ENCODE measurements around the gene SPDYE3.
A peak's percentile ranks its signal among the peaks of the same experiment; 100 is the strongest.
"Not testable (repeated sequence)": the region's sequence is repeated elsewhere in the genome, so short reads cannot be mapped to it uniquely, and the experiment has no call there.

The SPDYE3 gene, protein sequence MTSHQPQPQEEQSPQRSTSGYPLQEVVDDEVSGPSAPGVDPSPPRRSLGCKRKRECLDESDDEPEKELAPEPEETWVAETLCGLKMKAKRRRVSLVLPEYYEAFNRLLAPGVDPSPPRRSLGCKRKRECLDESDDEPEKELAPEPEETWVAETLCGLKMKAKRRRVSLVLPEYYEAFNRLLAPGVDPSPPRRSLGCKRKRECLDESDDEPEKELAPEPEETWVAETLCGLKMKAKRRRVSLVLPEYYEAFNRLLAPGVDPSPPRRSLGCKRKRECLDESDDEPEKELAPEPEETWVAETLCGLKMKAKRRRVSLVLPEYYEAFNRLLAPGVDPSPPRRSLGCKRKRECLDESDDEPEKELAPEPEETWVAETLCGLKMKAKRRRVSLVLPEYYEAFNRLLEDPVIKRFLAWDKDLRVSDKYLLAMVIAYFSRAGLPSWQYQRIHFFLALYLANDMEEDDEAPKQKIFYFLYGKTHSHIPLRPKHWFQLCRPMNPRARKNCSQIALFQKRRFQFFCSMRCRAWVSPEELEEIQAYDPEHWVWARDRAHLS

GRCh38 chr7:100307402-100307801 is at the start of gene SPDYE3:
SPDYE3 (plus strand) TSS chr7:100307702; CDS start chr7:100307886, 184 bp downstream.
- DNase-seq = not testable (repeated sequence)

DNA sequence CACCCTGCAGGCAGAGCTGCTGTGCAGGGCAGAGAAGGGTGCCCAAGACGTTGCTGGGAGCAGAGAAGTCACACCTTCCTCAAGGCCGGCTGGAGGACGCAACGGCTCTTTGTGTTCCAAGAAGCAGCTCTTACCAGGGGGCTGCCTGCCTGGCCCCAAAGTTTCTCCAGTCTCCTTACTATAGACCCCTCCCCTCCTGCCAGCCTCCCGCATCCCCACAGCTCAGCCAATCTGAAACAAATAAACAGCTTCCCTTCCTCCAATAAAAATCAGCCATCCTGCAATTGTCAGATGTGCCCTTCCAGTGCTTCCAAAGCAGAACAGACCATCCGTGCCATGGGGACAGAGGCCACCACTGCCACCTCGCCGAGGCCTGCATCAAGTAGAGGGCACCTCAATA is 47.5 kb upstream of the SPDYE3 start:
- DNase-seq = not testable (repeated sequence)

DNA sequence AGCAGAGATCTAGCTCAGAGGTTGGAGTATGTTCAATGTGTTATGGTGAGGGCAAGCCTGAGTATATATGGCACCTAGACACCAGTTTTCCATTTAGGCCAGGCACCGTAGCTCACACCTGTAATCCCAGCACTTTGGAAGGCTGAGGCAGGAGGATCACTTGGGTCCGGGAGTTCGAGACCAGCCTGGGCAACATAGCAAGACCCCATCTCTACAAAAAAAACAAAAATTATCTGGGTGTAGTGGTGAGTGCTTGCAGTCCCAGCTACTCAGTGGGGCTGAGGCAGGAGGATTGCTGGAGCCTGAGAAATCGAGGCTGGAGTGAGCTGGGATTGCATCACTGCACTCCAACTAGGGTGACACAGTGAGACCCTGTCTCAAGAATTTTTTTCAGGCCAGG is 44.6 kb upstream of the SPDYE3 start:
- not testable (repeated sequence) for DNase-seq

GRCh38 chr7:100264223-100264622 is 43.3 kb upstream of the SPDYE3 start:
- not testable (repeated sequence) for DNase-seq

- not testable (repeated sequence) for DNase-seq
These were observed 42.8 kb upstream of the SPDYE3 start for GRCh38 chr7:100264669-100265165.

DNA sequence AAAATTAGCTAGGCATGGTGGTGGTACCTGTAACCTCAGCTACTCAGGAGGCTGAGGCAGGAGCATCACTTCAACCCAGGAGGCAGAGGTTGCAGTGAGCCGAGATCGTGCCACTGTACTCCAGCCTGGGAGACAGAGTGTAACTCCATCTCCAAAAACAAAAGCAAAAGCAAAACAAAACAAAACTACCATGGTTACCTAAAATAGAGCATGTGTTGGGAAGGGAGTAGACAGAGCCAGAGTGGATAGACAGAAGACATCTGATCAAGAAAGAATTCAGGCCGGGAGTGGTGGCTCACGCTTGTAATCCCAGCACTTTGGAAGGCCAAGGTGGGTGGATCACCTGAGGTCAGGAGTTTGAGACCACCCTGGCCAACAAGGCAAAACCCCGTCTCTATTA is 41.7 kb upstream of the SPDYE3 start:
- DNase-seq = not testable (repeated sequence)

DNA sequence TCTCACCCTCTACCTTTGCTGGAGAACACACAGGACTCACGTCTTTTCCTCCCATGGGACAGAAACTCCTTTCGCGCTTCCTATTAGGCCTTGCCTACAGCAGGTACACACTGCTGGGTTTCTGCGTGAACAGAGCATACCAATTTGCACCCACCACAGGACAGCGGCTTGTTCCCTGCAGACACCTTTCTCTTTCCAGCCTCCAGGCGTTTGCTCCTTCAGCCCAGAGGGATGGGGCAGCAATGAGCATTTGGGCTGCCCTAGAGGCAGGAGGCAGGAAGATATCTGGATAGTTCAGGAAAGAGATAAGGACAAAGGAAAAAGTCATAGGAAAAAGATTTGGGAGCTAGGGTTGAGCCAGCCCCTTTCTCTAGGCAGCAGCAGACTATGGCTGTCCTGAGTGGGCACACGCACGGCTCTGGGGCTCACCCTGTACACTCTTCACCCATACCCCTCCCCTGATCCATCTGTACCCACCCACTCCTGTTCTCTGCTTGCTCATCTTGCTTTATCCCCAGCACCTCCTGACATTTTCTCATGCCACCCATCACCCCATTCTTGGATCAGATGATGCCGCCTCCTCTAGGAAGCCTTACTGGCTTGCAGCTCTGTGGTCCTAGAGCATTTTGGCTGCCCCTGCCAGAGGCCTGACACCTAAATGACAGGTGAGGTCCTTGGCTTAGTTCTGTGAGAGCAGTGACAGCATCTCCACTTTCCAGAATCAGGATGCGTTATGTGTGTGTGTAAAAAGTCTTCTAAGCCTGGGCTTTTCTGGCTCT is 40.7 kb upstream of the SPDYE3 start:
- no peak for DNase-seq

DNA sequence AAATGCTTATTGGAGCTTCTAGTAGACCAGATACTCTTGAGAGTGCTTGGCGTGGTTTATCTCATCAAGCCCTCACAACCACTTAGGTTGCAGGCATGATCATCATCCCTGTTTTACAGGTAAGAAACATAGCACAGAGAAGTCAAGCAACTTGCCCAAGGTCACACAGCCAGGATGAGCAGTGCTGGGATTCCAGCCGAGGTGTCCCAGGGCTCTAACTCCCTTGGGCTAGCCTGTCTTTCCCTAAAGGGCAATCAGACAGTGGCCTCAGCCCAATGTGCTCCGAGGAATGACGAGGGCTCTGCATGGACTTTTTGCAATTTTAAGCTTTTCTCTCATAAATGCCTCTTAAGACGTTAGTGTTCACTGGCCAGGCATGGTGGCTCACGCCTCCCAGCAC is 39.9 kb upstream of the SPDYE3 start:
- no peak for DNase-seq

DNA sequence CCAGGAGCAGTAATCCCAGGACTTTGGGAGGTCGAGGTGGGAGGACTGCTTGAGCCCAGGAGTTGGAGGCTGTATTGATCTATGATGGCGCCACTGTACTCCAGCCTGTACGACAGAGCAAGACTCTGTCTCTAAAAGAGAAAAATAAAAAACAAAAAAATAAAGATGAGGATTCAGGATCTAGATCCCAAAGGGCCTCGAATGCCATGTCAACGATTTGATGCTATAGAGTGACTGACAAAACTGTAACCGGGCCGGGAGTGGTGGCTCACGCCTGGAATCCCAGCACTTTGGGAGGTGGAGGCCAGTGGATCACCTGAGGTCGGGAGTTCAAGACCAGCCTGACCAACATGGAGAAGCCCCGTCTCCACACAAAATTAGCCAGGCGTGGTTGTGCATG is 38.6 kb upstream of the SPDYE3 start:
- DNase-seq = not testable (repeated sequence)

GRCh38 chr7:100269306-100270045 is 38.0 kb upstream of the SPDYE3 start:
- DNase-seq = not testable (repeated sequence)

DNA sequence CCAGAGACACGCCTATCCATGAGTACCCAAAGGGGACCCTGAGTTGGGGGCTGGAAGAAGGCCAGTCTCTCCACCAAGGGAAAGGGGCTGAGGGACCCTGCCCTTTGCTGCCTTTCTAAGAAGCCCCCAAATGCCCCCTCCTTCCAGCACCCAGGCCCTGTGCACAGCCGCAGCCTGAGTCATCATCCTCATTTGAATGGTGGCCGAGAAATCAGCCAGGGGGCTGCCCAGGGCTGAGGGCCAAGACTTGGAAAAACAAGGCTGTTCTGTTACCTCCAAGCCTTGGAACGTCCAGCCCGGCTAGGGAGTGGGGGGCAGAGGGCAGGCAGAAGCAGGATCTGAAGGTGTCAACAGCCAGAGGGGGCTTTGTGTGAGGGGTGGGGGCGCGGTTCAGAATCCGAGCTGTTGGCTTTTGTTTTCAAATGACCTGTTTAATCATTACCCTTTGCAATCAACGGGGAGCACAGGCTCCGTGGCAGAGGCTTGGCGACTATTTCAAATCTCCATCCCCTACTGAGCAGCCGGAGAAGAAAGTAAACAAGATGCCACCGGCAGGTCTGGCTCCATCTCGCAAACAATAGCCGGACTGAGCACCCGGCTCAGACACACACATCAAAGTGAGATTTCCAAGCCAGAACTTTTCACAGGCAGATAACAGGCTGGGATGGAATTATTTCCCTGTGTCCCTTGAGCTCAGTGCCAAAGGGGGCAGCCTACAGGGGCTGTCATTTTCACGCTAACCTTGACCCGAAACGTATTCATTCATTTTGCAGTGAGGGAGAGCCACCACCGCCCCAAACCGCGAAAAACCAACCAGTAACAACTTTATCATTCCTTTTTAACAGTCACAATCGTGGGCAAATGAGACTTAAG is 37.2 kb upstream of the SPDYE3 start:
- DNase-seq = not testable (repeated sequence)

DNA sequence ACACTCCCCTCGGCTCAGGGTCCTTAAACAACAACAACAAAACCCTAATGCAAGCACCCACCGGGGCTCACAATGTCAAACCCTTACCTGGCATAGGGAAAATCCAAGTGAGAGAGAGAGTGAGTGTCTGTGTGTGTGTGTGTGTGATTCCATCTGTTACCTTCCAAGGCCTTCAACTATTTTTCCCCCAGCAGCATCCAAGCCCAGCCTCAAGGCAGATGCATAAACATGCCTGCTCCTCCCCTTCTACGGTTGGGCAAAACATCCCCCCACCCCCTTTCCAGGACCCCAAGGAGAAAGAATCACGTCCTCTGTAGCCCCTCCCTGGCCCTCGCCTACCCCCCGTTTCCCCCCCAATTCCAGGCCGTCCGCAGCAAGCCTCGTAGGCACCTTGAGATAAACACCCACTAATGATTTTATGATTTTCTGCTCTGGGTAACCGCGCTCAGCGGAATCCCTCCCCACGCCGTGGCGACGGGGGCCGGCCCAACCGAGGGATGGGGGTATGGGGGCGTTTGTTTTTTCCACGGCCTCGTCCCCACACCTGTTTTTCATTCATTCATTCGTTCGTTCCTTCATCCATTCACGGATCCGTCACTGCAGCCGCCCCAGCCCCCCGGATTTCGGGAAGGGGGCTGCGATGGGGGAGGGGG is 36.4 kb upstream of the SPDYE3 start:
- DNase-seq = peak; percentile 81

GRCh38 chr7:100271716-100272537 is 35.6 kb upstream of the SPDYE3 start:
- peak; percentile 94 for DNase-seq

DNA sequence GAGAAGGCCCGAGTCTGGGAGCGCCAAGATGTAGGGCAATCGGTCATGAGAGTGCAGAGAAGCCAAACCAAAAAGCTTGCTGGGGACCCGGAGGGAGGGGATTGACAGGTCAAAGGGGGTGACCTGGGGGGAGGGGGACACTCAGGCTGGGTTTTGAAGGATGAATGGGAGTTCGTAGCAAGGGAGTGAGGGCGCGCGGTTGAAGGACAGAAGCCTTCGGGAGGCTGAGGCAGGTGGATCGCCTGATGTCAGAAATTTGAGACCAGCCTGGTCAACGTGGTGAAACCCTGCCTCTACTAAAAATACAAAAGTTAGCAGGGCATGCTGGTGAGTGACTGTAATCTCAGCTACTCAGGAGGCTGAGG is 35.0 kb upstream of the SPDYE3 start:
- not testable (repeated sequence) for DNase-seq

- DNase-seq = no peak
These were observed 32.4 kb upstream of the SPDYE3 start for GRCh38 chr7:100275120-100275519.

GRCh38 chr7:100276126-100276525 is 31.4 kb upstream of the SPDYE3 start:
- not testable (repeated sequence) for DNase-seq

DNA sequence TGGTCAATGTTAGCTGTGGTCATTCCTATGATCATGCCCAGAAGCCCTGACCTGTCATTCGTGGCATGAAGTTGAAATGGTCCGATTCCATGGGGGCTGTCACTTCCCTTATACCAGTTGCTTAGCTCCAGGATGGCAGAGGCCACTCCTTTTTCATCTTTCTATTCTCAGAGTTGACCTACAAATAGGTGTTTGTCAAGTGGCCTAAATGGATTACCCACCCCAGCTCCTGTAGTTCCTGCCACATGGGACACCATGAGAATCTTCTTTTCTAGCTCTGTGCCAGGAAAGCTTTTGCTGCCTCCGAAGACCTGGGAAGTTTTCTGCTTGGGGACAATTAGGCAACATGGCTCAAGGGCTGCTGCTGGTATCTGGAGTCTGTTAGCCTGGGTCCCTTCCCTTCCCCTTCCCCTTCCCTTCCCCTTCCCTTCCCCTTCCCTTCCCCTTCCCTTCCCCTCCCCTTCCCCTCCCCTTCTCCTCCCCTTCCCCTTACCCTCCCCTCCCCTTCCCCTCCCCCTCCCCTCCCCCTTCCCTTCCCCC is 25.4 kb upstream of the SPDYE3 start:
- not testable (repeated sequence) for DNase-seq

GRCh38 chr7:100283147-100283546 is 24.4 kb upstream of the SPDYE3 start:
- not testable (repeated sequence) for DNase-seq

DNA sequence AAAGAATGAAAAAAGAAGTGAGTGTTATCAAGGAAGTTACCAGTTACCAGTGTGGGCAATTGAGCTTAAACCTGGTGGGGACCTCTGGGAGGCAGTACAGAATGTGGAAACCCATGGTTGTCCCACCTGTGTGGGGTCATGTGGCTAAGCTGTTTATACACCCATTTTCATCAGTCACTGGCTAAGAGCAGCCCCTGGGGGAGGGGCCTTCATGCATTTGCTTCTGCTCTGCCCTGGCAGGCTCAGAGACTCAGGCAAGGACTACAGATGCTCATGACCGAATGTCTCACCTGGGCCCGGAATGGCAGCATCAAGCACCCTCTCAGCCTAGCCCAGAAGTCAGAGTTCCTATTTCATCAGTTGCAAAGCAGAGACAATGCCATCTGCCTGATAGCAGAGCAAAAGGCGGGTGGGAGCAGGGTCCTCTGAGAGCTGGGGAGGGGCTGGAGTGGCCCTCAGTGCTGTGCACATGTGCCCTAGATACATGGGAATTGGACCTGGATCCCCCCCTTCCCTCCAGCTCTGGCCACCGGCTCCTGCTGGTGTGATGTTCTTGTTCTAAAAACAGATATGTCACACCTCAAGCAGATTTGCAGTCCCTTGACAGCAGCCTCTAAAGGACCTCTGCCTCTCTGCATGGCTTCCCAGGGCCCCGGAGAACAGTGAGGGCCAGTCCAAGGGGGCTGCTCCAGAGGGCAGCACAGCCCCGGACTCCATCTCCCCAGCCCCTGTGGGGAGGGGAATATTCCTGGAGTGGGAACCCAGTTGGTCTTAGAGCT is 20.1 kb upstream of the SPDYE3 start:
- peak; percentile 39 for DNase-seq

Data from NCI-H2171 treated with DMSO at 0.1 percent for 48 hours (cell line).